Gastroesophageal sphincter (tissue), 4 donors: ENCODE data around the gene TOX2. TPM values are rescaled to one million over a fixed set of nuclear protein-coding genes. Genes with fewer than 3 reads are reported as not detected.

ENCODE experiments used
- ATAC-seq: fragments of 150-250 bp; one replicate; pipeline ENCODE4 v1.9.1; 2016; ENCODE audit warnings: mild to moderate bottlenecking, moderate library complexity
- H3K27ac ChIP-seq, 4 donors: fragments of 200-600 bp; sonication (generic) in 3 of 4; 1 replicate in 3 of 4; 2 replicates in 1 of 4; pipeline ENCODE4 v1.5.1; 2016 to 2019
- H3K27me3 ChIP-seq: fragments of 200-600 bp; sonication (generic); one replicate; pipeline ENCODE4 v1.5.1; 2019
- H3K36me3 ChIP-seq, 2 donors: fragments of 200-600 bp; sonication (generic); one replicate each; pipeline ENCODE4 v1.5.1; 2019; ENCODE audit warnings: control low read depth in 1 of 2
- H3K4me1 ChIP-seq, 3 donors: fragments of 200-600 bp; sonication (generic); 1 replicate in 2 of 3; 2 replicates in 1 of 3; pipeline ENCODE4 v1.5.1; 2016 to 2019; ENCODE audit warnings: control low read depth in 2 of 3
- H3K4me3 ChIP-seq, 2 donors: fragments of 200-600 bp; sonication (generic); one replicate each; pipeline ENCODE4 v1.5.1; 2019; ENCODE audit warnings: mild to moderate bottlenecking in 1 of 2, moderate library complexity in 1 of 2
- H3K9me3 ChIP-seq, 3 donors: fragments of 200-600 bp; sonication (generic); one replicate each; pipeline ENCODE4 v1.5.1; 2017 to 2019; ENCODE audit warnings: control low read depth in 2 of 3
- CTCF ChIP-seq, 4 experiments: fragments of 200-600 bp in 2 of 4; fragments of 450-650 bp in 2 of 4; sonication (generic) in 1 of 4; IDR thresholded peaks; one replicate each; pipeline ENCODE4 v1.5.1; 2017 to 2019; ENCODE audit warnings: antibody characterized with exemption in 4 of 4, mild to moderate bottlenecking in 2 of 4, moderate library complexity in 2 of 4
- EP300 ChIP-seq: sonication (generic); formaldehyde crosslinking; IDR thresholded peaks from one replicate; pipeline ENCODE4 v1.6.1; 2017; ENCODE audit warnings: antibody characterized with exemption, mild to moderate bottlenecking
- POLR2A ChIP-seq, 2 donors: fragments of 450-650 bp; IDR thresholded peaks; one replicate each; pipeline ENCODE4 v1.6.1; 2017; ENCODE audit warnings: antibody characterized with exemption in 2 of 2, mild to moderate bottlenecking in 2 of 2, moderate library complexity in 1 of 2
- POLR2AphosphoS5 ChIP-seq: sonication (generic); formaldehyde crosslinking; IDR thresholded peaks from one replicate; pipeline ENCODE4 v1.6.1; 2017; ENCODE audit warnings: antibody characterized with exemption
- WGBS, 2 donors: methylation state at CpG; one replicate each; pipeline ENCODE4 v1.1.5; 2018; ENCODE audit warnings: low coverage in 1 of 2; 5-methylcytosine and 5-hydroxymethylcytosine counted together
- total RNA-seq, 4 donors: library from RNA; depleted of rRNA; stranded (reverse); fragments of >200 nt; gene quantifications; one replicate each; pipeline ENCODE4 v1.1.0, GENCODE V29; 2016

TOX2 gene
- total RNA-seq, 4 donors from 2014 or later = 16.4 to 47.8 (median 40.3) TPM

GRCh38 chr20:44025756-44026155, 111.1 kb downstream of the TOX2 start:
- TF ChIP-seq EP300 (no peak), CTCF (IDR thresholded peaks at IDR 0.05) (no peak), POLR2AphosphoS5 (no peak), POLR2A (IDR thresholded peaks at IDR 0.05) (no peak)
- WGBS, 2 donors = 88% methylated on average over 5 of the region's 6 CpGs; no CpG with 5 or more reads in 1 of the 2 donors
- Histone ChIP-seq H3K4me1 (peaks cover 0 to 8% (median 0%) of the 10 kb centered on the region in 3 donors), H3K27me3 (no peaks in the 10 kb centered on the region), H3K4me3 (no peak overlapping the region), H3K36me3 (no peaks in the 10 kb centered on the region), H3K9me3 (no peaks in the 10 kb centered on the region), H3K27ac (no peak overlapping the region)
- ATAC-seq = no peak

GRCh38 chr20:44026647-44027342, 112.1 kb downstream of the TOX2 start:
- Histone ChIP-seq H3K4me1 (peaks cover 0 to 5% (median 0%) of the 10 kb centered on the region in 3 donors), H3K36me3 (no peaks in the 10 kb centered on the region), H3K9me3 (no peaks in the 10 kb centered on the region), H3K4me3 (no peak overlapping the region), H3K27ac (no peak overlapping the region), H3K27me3 (no peaks in the 10 kb centered on the region)
- 69 to 78% methylated on average over 2 to 7 of the region's 9 CpGs for WGBS, 2 donors
- TF ChIP-seq EP300 (no peak), POLR2AphosphoS5 (no peak), POLR2A (IDR thresholded peaks at IDR 0.05) (no peak), CTCF (IDR thresholded peaks at IDR 0.05) (no peak)
- no peak for ATAC-seq

- ATAC-seq = no peak
- Histone ChIP-seq H3K9me3 (no peaks in the 10 kb centered on the region), H3K36me3 (no peaks in the 10 kb centered on the region), H3K27ac (no peak overlapping the region), H3K4me1 (peaks cover 0 to 2% (median 0%) of the 10 kb centered on the region in 3 donors), H3K27me3 (no peaks in the 10 kb centered on the region), H3K4me3 (no peak overlapping the region)
- TF ChIP-seq POLR2A (IDR thresholded peaks at IDR 0.05) (no peak), EP300 (no peak), CTCF (IDR thresholded peaks at IDR 0.05) (no peak), POLR2AphosphoS5 (no peak)
- 66 to 85% methylated on average over 3 of the region's 11 CpGs for WGBS, 2 donors
These were observed 112.8 kb downstream of the TOX2 start for GRCh38 chr20:44027343-44028002.

GRCh38 chr20:44028003-44028730, 113.5 kb downstream of the TOX2 start:
- H3K4me3 ChIP-seq = no peak overlapping the region
- H3K4me1 ChIP-seq = no peaks in the 10 kb centered on the region
- H3K36me3 ChIP-seq = no peaks in the 10 kb centered on the region
- H3K27me3 ChIP-seq = no peaks in the 10 kb centered on the region
- no peak for ATAC-seq
- TF ChIP-seq EP300 (no peak), POLR2A (IDR thresholded peaks at IDR 0.05) (no peak), CTCF (IDR thresholded peaks at IDR 0.05) (no peak), POLR2AphosphoS5 (no peak)
- H3K27ac ChIP-seq = no peak overlapping the region
- H3K9me3 ChIP-seq = no peaks in the 10 kb centered on the region
- 75 to 100% methylated on average over 1 to 3 of the region's 7 CpGs for WGBS, 2 donors
